Epithelial cell of esophagus (primary cell): ENCODE data around the gene MORN1.

Experiments
- DNase-seq: peaks from one replicate; pipeline ENCODE4 v3.0.0; 2010; ENCODE audit warnings: low read depth
- H3K4me3 ChIP-seq: 2 replicates; pipeline ENCODE4 v1.5.1; 2011; ENCODE audit warnings: mild to moderate bottlenecking, low read length, control low read depth
- CTCF ChIP-seq: IDR thresholded peaks from 2 replicates; pipeline ENCODE4 v1.5.1; 2011; ENCODE audit warnings: low read depth, mild to moderate bottlenecking, low read length, control low read depth, inconsistent platforms; ENCODE audit not compliant: insufficient read depth; ENCODE audit errors: missing control alignments

Gene MORN1

DNA sequence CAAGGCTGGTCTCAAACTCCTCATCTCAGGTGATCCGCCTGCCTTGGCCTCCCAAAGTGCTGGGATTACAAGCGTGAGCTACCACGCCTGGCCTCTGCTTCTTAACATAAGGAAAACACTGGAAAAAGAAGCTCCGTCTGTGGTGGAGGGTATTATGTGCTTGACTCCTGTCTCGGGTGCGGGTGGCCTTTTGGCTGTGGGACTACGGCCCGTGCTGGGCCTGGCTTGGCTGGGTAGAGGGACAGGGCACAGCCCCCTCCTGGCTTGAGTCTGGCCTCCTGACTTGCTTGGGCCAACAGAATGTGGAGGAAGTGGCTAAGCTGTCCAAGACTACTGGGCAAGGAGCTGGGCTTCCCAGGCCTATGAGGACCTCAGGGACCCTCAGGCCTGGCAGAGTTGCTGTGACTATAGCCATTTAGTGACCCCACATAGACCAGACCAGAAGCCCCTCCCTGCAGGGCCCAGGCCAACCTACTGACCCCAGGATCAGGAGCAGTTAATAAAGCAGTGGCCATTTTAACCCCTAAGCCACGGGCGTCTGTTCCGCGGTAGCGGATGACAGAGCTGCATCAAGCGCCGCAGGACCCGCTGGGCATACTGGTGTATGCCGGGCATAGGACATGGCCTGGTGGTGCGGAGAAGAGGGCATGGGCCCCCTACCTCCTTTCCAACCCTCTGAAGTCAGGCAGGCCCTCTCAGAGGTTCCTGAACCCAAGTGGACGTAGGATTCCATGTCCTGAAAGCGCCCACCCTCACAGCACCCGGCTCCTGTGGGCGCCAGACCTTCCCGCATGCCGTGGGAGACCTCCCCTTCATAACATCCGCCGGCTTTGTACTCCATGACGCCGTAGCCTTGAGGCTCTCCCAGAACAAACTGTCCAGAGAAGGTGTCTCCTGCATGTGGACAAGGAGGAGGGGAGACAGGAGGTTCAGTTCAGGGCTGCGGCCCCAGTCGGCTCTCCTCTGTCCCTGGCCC, 4.4 kb downstream of the MORN1 start:
- H3K4me3 ChIP-seq: no peak overlapping the region
- no peak for DNase-seq
- TF ChIP-seq CTCF: no peak

- DNase-seq: no peak
- no peak overlapping the region for H3K4me3 ChIP-seq
- TF ChIP-seq CTCF: no peak
These were observed 5.6 kb downstream of the MORN1 start for GRCh38 chr1:2385606-2386280.

DNA sequence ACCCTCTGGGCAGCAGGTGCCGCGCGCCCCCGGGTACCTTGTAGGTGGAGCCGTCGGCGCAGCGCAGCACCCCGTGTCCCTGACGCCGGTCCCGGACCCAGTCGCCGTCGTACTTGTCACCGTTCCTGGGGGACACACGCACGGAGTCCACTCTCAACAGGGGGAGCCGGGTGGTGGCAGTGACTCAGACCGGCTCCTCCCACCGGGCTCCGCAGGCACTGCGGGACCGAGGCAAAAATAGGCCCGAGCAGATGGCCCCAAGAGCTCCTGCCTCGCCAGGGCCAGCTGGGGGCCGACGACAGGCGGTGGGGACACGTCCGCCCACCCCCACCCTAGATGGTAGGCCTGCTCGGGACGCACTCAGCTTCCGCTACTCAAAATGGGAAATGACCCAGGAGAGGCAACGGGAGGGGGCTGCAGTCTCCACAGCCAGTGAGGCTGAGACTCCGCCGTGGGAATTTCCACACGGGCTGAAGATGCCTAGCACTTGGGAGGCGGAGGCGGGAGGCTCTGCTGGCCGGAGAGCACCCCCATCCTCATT, 6.3 kb downstream of the MORN1 start:
- DNase-seq: no peak
- no peak overlapping the region for H3K4me3 ChIP-seq

GRCh38 chr1:2384130-2384860, 7.1 kb downstream of the MORN1 start:
- no peak for TF ChIP-seq CTCF
- no peak for DNase-seq
- no peak overlapping the region for H3K4me3 ChIP-seq

More for the DNA sequence above, 6.3 kb downstream of the MORN1 start:
- TF ChIP-seq CTCF: no peak

GRCh38 chr1:2383576-2383975, 7.8 kb downstream of the MORN1 start:
- no peak overlapping the region for H3K4me3 ChIP-seq
- no peak for DNase-seq
- TF ChIP-seq CTCF: no peak

GRCh38 chr1:2382621-2383361, 8.6 kb downstream of the MORN1 start:
- no peak overlapping the region for H3K4me3 ChIP-seq
- DNase-seq: peak; percentile 48
- TF ChIP-seq CTCF: peak; percentile 67
